SKM-1 (cell line): ENCODE results near the gene INPP5J.
A peak's percentile ranks its signal among the peaks of the same experiment; 100 is the strongest.
"Not testable (repeated sequence)": the region's sequence is repeated elsewhere in the genome, so short reads cannot be mapped to it uniquely, and the experiment has no call there.

Experiments
- DNase-seq: peaks from one replicate; lab custom pipeline; 2025; ENCODE audit not compliant: unreplicated experiment; lab: John Stamatoyannopoulos, UW

Gene INPP5J

GRCh38 chr22:31122532-31123291 is at the start of gene INPP5J:
Gene INPP5J (plus strand): TSS chr22:31122966. CDS start chr22:31123015, 49 bp downstream.
- DNase-seq: no peak

- not testable (repeated sequence) for DNase-seq
These were observed 49.6 kb upstream of the INPP5J start for GRCh38 chr22:31073125-31073524.

GRCh38 chr22:31073545-31074145 is 49.1 kb upstream of the INPP5J start:
- not testable (repeated sequence) for DNase-seq

GRCh38 chr22:31075961-31076360 is 46.8 kb upstream of the INPP5J start:
- DNase-seq: no peak

GRCh38 chr22:31077681-31078080 is 45.1 kb upstream of the INPP5J start:
- no peak for DNase-seq

- DNase-seq: not testable (repeated sequence)
These were observed 44.4 kb upstream of the INPP5J start for GRCh38 chr22:31078389-31078788.

GRCh38 chr22:31079095-31079642 is 43.6 kb upstream of the INPP5J start:
- no peak for DNase-seq

- no peak for DNase-seq
These were observed 42.5 kb upstream of the INPP5J start for GRCh38 chr22:31080164-31080847.

GRCh38 chr22:31080848-31081649 is 41.7 kb upstream of the INPP5J start, which contains the start of gene SMTN:
Gene SMTN (plus strand): TSS chr22:31081318. CDS start chr22:31083259, 1,941 bp downstream.
- peak; percentile 76 for DNase-seq

- no peak for DNase-seq
These were observed 40.7 kb upstream of the INPP5J start for GRCh38 chr22:31081963-31082605.

- DNase-seq: no peak
These were observed 40.0 kb upstream of the INPP5J start for GRCh38 chr22:31082606-31083376.

- DNase-seq: no peak
These were observed 39.4 kb upstream of the INPP5J start for GRCh38 chr22:31083377-31083768.

GRCh38 chr22:31083923-31084810 is 38.6 kb upstream of the INPP5J start:
- DNase-seq: no peak

- DNase-seq: peak; percentile 55
These were observed 37.8 kb upstream of the INPP5J start for GRCh38 chr22:31084811-31085492.

- no peak for DNase-seq
These were observed 37.3 kb upstream of the INPP5J start for GRCh38 chr22:31085493-31085824.

GRCh38 chr22:31085928-31086327 is 36.8 kb upstream of the INPP5J start:
- no peak for DNase-seq

- no peak for DNase-seq
These were observed 35.9 kb upstream of the INPP5J start for GRCh38 chr22:31086703-31087330.
